G401 (cell line): Measurements from ENCODE around the gene DENND2D. TPM values are rescaled to one million over a fixed set of nuclear protein-coding genes. Genes with fewer than 3 reads are reported as not detected.
"Not testable (repeated sequence)": the region's sequence is repeated elsewhere in the genome, so short reads cannot be mapped to it uniquely, and the experiment has no call there.

Experiments used
- DNase-seq: peaks from one replicate; pipeline ENCODE4 v3.0.0-alpha.2; 2015; ENCODE audit warnings: low spot score
- in situ Hi-C: cut with HindIII; loops from 2 replicates; pipeline ENCODE4 v1.10.0; 2016; ENCODE audit warnings: low sequenced_read_pairs, mixed read lengths
- total RNA-seq: library from RNA; depleted of rRNA; stranded (reverse); fragments of >200 nt; shearing (Covaris generic); gene quantifications from 2 replicates; pipeline ENCODE4 v1.2.3, GENCODE V29; 2014

DENND2D gene
- total RNA-seq, 1 experiment from 2014 or later = not detected

DNA sequence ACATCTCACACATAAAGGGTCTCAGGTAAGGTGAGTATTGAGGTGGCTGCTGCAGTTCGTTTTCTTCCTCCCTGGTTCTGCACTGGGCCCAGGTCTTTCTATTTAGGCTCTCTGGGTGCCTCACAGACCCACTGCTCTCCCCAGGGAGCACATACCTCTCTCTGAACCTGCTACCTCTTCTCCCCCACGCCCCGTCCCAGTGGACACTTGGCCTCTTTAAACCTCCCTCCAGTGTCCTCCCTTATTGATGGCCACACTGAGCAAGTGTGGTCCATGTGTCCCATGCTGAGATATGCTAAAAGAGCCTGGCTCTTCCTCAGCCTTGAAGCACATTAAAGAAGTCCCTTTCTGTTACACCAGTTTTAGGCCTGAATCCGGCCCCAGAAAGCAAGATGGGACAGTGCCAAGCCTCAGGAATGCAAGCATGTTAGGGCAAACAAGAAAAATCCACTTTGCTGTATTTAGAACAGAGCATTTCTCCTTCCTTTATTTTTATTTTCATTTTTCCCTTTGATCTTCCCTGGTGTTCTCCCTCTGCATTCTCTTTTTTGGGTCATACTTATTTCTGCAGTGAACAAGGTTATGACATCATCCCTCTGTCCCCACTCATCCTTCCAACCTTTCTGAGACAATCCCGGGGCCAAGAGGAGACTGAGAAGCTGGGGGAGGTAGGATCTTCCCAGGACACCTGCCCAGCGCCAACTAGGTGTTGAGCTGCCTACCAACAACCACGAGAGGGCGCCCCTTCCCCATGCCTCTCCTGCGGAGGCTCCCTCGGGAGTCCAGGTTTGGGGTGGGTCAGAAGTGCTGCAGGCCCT is 22.1 kb upstream of the DENND2D start:
- peak; percentile 26 for DNase-seq
- in situ Hi-C loops = no loop called here

DNA sequence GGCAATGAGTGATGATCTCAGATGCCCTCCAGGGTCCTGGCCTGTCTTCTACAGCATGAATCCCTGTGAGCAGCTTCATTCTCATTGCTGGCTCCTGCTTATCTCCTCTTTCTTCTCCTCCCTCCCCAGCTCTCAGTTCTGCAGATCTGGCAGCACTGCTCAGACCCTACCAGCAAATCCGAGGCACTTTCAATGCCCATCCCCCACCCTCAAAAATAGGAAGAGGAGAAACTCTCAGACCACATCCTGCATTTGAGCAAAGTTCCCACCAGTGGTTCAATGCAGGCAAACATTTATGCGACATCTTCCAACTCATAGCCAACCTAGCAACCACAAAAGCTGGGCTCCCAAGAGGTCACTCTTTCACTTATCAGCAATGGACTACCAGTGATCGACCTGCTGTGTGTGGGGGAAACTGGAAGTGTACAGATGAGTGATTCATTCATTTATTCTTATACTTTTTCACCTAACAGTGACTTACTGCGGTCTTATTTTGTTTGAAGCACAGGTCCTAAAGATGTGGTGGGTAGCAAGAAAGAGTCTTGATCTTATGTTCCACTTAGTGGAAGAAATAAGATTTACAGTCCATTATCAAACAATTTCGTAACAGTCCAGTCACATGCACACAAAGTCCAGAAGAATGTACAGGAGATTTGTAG is 21.3 kb upstream of the DENND2D start:
- in situ Hi-C loops = no loop called here
- DNase-seq = no peak

DNA sequence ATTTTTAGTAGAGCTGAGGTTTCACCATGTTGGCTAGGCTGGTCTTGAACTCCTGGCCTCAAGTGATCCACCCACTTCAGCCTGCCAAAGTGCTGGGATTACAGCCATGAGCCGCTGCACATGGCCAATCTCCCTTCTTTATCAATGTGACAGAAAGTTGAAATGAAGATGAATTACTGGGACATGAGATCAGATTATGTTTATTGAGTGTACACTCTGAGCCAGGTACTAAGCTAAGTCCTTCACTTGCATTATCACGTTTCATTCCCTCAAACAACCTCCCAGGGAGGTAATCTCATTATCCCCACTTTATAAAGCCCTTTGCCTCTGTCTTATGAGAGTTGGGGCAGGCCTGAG is 20.8 kb upstream of the DENND2D start:
- in situ Hi-C loops = no loop called here
- no peak for DNase-seq

DNA sequence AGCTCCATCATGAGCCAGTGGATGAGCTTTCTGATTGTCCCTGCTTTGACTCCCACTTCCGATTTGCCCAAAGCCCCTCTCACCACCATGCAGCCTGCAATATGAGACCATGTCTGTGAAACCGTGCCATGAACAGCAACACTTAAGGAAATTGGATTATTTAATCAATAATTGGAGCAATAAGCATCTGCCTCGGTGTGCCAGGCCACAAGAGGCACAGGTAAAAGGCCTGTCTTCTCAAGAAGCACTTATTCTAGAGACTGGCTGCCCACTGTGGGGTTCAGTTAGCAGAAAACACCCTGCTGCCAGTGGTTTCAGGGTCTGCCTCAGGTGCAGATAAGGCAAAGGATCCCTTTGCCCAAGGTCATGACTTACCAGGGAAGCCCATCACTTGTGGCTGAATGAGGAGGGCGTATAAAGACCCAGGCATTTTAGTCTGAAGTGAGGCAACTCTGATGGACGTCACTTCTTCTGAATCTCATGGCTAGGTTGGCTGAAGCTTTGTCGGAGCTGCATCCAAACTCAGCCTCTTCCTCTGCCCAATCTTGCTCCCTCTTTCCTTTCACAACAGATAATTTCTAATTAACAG is 19.9 kb upstream of the DENND2D start:
- no peak for DNase-seq
- in situ Hi-C loops = no loop called here

DNA sequence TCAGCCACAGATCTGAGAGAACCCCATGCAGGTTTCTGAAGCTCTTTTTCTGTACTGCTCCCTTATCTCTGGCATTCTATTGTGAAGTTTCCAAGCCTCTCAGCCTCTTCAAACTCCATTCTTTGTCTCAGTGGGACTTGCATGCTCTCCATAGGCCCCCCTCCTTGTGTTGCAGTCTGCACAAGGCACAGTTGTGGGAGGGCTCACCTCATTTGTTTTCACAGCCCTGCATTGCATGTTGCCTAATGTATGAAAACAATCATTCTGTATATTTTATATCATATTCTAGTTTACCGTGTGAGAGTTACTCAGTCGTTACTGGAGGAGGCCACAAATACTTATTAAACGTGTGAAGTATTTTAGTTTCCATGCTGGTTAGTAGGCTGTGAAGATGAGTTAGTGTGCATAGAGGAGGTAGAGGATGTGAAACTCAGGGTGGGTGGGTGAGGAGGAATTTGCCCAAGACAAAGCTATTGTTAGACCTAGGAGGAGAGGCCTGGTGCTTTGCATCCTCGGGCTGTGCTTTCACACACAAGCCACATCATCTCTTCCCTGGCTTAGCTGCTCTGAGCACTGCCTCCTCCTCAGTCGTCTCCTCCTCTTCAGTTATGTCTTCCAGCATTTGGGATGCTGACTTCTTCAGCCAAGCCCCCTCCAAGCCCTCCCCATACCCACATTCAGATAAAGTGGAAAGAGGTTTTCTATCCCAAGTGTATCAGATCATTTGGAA is 19.3 kb upstream of the DENND2D start:
- DNase-seq = no peak
- in situ Hi-C loops = no loop called here

DNA sequence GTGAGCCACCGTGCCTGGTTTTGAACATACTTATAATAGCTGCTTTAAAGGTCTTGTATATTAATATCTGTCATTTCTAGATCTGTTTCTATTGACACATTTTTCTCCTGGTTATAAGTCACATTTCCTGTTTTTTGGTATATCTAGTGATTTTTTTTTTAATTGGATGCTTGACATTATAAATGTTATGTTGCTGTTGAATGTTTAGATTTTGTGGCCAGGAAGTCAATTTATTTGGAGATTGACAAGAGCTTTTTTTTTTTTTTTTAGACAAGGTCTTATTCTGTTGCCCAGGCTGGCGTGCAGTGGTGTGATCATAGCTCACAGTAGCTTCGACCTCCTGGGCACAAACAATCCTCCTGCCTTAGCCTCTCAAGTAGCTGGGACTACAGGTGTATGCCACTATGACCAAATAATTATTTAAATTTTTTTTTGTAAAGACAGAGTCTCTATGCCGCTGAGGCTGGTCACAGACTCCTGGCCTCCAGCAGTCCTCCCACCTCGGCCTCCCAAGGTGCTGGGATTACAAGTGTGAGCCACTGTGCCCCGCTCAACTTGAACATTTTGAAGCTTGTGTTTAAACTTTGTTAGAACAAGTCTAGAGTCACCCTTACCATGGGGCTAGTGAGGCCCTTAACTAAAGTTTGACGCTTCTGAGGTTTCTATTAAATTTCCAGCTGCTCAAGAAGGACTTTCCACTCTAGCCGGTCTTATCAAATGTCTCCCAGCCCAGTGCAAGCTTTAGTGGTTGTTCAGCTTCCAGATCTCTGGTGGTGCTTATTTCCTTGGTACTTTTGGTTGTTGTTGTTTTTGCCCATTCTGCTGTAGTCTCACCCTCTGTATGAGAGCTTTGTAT is 18.5 kb upstream of the DENND2D start:
- no peak for DNase-seq
- in situ Hi-C loops = no loop called here

DNA sequence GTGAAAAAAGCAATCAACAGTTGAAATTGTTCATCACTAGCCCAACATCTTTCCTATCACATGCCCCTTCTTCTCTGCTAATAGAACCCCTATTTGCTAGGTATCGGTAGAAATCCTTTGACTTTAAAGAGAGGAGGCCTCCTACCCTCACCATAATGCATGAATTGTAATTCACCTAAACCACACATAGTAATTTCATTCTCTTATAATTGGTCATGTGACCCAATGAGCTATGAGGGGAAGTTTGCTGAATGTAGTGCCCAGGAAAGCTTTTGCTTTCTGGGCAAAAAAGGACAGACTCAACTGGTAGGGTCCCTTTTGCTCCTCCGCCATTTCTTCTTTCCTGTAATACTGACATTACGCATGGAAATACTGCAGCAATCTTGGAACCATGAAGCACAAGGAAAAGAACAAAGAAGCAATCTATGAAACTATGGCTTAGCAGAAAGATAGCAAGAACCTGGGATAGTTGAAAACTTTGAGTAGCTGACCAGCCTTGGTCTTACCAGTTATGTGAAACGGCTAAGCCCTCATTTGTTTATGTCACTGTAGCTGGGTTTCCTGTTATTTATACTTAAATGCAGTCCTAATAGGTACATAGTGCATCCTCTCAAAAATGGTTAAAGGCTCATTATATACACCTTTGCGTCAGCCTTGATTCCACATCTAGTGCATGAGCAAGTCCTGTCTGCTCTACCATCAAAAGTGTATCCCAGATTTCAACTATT is 16.9 kb upstream of the DENND2D start:
- no peak for DNase-seq
- in situ Hi-C loops = no loop called here

DNA sequence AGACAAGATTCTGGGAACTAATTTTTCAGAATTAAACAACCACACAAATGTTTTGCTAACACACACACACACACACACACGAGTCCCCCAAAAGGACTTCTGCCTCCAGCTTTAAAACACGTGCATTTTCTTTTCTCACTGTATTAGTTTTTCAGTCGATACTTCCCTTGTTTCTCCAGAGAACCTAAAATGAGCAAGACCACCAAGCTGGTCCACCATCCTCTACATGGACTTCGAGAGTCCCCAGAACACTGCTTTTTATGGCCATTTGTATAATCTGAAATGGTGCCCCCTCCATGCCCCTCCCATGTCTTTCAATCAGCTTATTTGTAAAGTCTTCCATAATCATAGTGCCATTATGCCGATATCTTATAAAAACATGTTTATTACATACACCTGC is 16.3 kb upstream of the DENND2D start:
- in situ Hi-C loops = no loop called here
- no peak for DNase-seq

DNA sequence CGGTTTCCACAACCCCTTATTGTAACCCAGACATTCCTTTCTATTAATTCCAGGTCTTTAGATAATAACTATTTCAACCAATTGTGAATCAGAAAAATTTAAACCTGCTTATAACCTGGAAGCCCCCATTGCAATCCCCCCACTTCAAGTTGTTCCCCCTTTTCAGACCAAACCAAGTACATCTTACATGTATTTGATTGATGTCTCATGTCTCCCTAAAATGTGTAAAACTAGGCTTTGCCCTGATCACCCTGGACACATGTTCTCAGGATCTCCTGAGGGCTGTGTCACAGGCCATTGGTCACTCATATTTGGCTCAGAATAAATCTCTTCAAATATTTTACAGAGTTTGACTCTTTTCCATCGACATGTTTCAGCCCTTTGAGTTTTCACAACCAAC is 14.8 kb upstream of the DENND2D start:
- DNase-seq, in situ Hi-C loops: not testable (repeated sequence)

DNA sequence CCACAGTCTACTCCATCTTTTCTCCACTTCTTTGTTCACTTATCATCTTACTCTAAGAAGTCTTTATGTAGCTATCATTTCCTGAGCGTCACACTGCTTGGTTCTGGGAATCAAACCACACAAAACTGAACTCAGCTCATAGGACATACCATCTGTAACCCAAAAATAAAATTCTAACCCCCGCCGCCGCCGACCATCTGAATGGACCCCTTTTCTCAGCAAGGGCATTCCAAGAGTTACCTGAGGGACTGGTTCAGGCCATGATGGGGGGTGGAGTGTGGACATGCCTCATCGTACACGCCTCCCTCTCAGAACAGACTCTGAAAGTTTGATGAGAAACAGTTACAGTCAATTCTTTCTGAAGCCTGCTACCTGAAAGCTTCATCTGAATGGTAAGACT is 14.4 kb upstream of the DENND2D start:
- no peak for DNase-seq
- in situ Hi-C loops = no loop called here

DNA sequence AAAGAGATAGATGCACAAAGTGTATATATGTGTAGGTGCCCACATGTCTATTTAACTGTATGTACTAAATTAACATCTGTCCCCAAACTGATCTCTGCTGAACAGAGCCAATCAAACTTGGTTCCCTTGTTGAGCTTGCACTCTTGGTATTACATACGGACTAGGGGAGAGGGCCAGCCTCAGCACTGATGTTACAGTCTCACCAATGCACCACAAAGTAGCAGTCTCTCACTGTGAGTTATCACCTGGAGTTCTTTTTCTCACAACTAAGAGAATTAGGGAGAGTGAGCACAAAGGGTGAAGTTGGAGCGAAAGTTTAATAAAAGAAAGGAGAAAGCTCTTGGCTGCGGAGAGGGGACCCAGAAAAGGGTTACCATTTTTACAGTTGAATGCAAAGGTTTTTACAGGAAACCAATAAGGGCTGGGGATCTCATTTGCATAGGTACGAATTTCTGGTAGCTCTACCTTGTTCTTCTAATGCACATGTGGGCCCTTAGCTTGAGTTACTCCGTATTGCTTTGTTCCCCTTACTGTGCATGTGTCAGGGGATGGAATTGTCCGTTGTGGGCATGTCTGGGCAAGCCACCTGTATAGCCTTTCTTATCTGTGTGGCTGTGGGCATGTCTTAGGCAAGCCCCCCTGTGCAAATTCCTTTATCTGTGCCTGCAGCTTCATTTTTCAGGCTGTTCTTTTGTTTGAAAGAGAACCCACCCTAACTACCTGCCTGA is 13.8 kb upstream of the DENND2D start:
- DNase-seq = no peak
- in situ Hi-C loops = no loop called here

DNA sequence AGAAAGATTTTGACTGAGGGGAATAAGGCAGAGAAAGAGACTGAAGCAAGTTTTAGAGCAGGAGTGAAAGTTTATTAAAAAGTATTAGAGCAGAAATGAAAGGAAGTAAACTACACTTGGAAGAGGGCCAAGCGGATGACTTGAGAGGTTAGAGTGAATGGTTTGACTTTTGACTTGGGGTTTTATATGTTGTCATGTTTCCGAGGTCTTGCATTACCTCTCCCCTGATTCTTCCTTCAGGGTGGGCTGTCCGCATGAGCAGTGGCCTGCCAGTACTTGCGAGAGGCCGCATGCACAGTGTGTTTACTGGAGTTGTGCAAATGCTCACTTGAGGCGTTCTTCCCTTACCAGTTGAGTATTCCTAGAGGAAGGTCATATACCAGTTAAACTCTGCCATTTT is 13.0 kb upstream of the DENND2D start:
- DNase-seq = no peak
- in situ Hi-C loops = no loop called here

DNA sequence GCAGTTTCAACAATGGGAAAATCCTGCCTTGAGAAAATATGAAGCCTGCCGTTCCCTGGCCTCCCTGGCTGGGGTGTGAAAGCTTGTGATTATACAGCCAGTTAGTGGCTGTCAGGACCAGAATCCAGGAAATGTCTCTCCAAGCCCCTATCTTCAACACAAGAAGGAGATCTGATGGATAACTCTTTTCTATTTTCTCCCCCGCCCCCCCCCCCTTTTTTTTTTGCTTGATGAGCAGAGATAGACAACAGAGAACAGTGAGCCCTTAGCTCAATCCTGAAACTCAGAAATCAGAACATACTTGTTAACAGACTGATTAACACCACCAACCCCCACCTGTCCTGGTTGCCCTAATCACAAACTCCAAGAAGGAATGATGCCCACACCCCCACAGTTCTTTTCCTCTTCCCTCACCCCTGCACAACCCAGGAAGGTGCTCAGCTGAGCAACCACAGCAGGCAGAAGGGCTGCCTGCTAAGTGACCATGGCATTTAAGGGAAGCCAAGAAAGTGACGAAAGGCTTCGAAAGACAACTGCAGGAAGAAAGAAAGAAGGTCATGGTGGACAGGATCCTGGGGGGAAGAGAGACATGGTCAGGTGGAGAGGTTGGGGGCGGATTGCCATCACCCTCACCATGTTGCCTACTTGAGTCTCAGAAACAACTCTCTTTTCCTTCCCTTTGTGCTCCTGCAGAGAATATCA is 12.3 kb upstream of the DENND2D start:
- in situ Hi-C loops = no loop called here
- DNase-seq = no peak

DNA sequence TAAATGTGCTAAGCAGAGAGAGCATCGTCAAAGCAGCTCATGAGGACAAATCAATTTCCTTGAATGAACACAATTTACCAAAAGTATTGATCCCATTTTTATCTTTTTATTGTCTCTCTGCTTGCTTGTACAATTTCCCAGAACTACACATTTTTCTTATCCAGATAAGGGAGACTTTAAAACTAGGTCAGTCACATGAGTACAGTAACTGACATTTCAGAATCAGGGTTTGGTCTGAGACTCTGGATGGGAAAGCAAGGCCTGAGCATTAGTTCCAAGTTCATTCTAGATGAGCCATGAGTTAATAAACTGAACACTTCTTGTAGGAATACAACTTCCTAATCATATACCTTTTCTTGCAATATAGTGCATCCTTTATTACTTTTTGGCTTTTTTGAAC is 11.5 kb upstream of the DENND2D start:
- no peak for DNase-seq
- in situ Hi-C loops = no loop called here

DNA sequence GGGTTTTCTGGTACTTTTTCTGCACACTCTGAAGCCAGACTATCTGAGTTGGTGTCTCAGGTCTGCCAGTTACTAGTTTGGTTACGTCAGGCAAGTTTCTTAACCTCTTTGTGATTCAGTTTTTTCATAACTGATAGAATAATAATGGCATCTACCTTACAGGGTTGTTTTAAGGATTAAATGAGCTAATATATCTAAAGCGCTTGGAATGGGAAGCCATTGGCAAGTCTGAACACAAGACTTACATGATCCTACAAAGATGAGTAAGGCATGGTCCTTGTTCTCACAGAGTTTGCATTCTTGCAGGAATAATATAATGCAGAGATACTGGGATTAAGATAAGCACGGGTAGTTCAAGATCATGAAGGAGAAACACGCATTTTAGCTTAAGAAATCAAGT is 9.2 kb upstream of the DENND2D start:
- in situ Hi-C loops = no loop called here

DNA sequence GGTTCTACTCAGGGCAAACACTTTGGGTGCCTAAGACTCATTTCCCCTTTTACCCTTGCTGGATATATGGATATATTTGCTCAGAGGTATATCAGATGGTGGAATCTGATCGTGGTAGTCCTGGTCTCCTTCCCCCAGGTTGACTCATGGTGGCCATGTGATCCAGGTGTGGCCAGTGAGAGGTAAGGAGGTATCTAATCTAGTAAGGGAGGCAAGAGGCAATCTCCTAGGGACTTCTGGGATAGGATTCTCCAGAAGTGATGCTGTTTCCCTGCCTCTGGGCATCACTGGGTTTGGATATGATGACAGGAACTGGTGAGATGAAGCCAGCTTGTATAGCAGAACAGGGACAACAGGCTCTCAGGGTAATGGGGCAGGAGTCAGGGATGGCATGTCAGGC is 8.5 kb upstream of the DENND2D start:
- in situ Hi-C loops = no loop called here
- DNase-seq = no peak

More for the DNA sequence above, 9.2 kb upstream of the DENND2D start:
- no peak for DNase-seq

DNA sequence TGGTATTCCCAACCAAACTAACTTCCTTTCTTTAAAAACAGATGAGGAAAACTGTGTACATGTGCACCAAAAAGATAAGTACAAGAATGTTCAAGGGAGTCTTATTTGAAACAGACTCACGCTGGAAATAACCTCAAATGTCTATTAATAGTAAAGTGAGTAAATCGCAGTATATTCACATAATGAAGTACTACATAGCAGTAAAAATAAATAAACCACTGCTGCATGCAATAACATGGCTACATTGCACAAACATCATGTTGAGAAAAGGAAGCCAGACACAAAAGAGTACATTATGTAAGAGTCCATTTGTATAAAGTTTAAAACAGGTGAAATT is 5.2 kb upstream of the DENND2D start:
- DNase-seq = no peak
- in situ Hi-C loops = no loop called here
